Pancreas (tissue), 10 donors: Measurements from ENCODE around the gene VWA8. TPM values are rescaled to one million over a fixed set of nuclear protein-coding genes. Genes with fewer than 3 reads are reported as not detected.

ENCODE experiments used
- ATAC-seq, 4 donors: fragments of 200-7000 bp; cut with Tn5 transposase; one replicate each; pipeline versions ENCODE4 v1.8.0 to v1.9.1; 2020; ENCODE audit warnings: mild to moderate bottlenecking in 4 of 4, moderate library complexity in 4 of 4
- DNase-seq, 6 donors: peaks; one replicate each; pipeline ENCODE4 v3.0.0-alpha.2; 2020
- FAIRE-seq: peaks from 2 replicates; lab custom pipeline; 2012; peaks lifted over from hg19 to GRCh38; lab: Jason Lieb, UNC
- H3K27ac ChIP-seq, 4 donors: fragments of 200-600 bp; sonication (generic); 1 replicate in 3 of 4; 2 replicates in 1 of 4; pipeline versions ENCODE4 v1.5.0 to v1.8.0; 2020
- H3K27me3 ChIP-seq, 4 donors: fragments of 200-600 bp; one replicate each; pipeline ENCODE4 v1.8.0; 2021
- H3K36me3 ChIP-seq, 3 donors: fragments of 200-600 bp; sonication (generic) in 1 of 3; one replicate each; pipeline versions ENCODE4 v1.5.0 to v1.8.0; 2020 to 2021
- H3K4me1 ChIP-seq, 3 donors: fragments of 200-600 bp; one replicate each; pipeline ENCODE4 v1.8.0; 2021
- H3K4me3 ChIP-seq, 4 donors: fragments of 200-600 bp; sonication (generic) in 2 of 4; one replicate each; pipeline versions ENCODE4 v1.5.0 to v1.8.0; 2020 to 2021
- H3K9me3 ChIP-seq, 4 donors: fragments of 200-600 bp; one replicate each; pipeline ENCODE4 v1.8.0; 2021
- WGBS, 2 donors: extraction: QIAGEN DNeasy Blood & Tissue Kit; methylation state at CpG; one replicate each; pipeline ENCODE4 v1.1.7; 2013; 5-methylcytosine and 5-hydroxymethylcytosine counted together
- intact Hi-C, 3 donors: fragments of 100-400 bp; cut with DNase I; formaldehyde crosslinking; loops; one replicate each; pipeline versions ENCODE4 v1.11.1 to v1.14.2; 2022
- polyA plus RNA-seq, 2 donors: library from polyadenylated mRNA; stranded (reverse); fragments of 200-250 nt; gene quantifications; one replicate each; pipeline ENCODE4 v1.2.3, GENCODE V29; 2013
- total RNA-seq, 6 donors: library from RNA; stranded (reverse); fragmentation: NEBNext Ultra II Directional in 4 of 6; extraction: Animal tissue kit (Norgen Biotek cat#: 25700) in 4 of 6; gene quantifications; one replicate each; pipeline versions ENCODE4 v1.2.1 to v1.2.4, GENCODE V29; 2021 to 2023
- TF ChIP-seq, protein P1 (sequence below), 4 donors: fragments of 200-600 bp; sonication (generic) in 3 of 4; IDR thresholded peaks; one replicate each; pipeline versions ENCODE4 v1.5.0 to v1.8.0; 2021; ENCODE audit warnings: antibody characterized with exemption in 4 of 4
- donor health status: healthy with polysubstance abuse.
- donor health status: DM: no; HTN: no; CAD: no; lungs with moderate emphysema.
- donor health status: DM: no; HTN: no; CAD: no.
- donor health status: control.
- donor health status: control.
- donor health status: Bipolar disorder and iron deficiency.
- donor health status: DM: yes; HTN: yes; CAD: no.
- donor health status: DM: no; HTN: no; CAD: no.
- donor health status: DM: no; HTN: no; CAD: no.
- donor health status: DM: yes; HTN: yes; CAD: no.

Gene VWA8
- total and polyA plus RNA-seq, 8 donors, result 3.3 to 15.8 (median 9.2) TPM

DNA sequence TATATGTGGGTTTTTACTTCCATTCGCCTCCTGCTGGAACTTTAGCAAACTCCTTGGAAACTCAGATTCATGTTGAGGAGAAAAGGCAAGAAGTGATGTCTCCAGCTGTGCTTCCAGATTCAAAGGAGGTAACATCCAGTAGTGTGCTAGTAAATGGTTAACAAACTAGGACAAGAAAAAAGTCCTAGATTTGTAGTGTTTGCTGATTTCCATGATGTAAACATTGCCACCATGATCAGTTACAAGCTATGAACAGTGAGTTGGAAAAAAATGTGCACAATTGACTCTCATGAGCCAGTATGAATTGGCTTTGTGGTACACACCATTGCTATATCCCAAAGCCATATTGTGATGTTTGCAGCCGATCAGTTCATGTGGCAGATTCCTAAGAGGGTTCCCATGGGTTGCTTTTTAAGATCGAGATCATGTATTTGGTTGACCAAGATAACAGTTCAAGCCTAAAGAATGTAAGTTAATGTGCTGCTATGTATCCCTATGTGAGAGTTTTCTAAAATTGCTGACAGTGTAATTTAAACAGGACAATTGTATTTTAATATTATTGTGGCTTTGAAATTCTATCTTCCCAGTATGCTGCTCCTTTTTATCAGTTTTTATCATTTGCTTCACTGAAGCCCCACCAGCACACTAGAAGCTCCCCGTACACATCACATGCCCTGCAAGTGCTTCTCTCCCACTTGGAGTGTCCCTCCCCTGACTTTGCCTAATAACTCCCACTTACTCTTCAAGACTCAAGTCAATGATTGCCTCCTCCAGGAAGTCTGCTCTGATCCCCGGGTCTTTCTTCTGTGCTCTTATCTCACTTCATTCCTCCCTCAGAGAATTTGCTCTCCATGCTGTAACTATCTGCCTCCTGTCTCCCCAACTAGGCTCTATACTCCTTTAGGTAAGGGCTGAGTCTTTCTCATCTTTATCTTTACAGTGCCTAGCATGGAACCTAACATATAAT lies 355.3 kb downstream of the VWA8 start:
- 86 to 89% methylated on average over 5 of the region's 5 CpGs for WGBS, 2 donors
- DNase-seq (no peak), ATAC-seq (no peak), FAIRE-seq (no peak)
- Histone ChIP-seq H3K4me1 (no peaks in the 10 kb centered on the region), H3K9me3 (no peaks in the 10 kb centered on the region), H3K27ac (no peak overlapping the region), H3K4me3 (no peak overlapping the region), H3K27me3 (no peaks in the 10 kb centered on the region), H3K36me3 (no peaks in the 10 kb centered on the region)
- intact Hi-C loops, result no loop called here
- TF ChIP-seq, protein P1, sequence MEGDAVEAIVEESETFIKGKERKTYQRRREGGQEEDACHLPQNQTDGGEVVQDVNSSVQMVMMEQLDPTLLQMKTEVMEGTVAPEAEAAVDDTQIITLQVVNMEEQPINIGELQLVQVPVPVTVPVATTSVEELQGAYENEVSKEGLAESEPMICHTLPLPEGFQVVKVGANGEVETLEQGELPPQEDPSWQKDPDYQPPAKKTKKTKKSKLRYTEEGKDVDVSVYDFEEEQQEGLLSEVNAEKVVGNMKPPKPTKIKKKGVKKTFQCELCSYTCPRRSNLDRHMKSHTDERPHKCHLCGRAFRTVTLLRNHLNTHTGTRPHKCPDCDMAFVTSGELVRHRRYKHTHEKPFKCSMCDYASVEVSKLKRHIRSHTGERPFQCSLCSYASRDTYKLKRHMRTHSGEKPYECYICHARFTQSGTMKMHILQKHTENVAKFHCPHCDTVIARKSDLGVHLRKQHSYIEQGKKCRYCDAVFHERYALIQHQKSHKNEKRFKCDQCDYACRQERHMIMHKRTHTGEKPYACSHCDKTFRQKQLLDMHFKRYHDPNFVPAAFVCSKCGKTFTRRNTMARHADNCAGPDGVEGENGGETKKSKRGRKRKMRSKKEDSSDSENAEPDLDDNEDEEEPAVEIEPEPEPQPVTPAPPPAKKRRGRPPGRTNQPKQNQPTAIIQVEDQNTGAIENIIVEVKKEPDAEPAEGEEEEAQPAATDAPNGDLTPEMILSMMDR (IDR thresholded peaks at IDR 0.05), result no peak

GRCh38 chr13:41603917-41604316 lies 357.0 kb downstream of the VWA8 start:
- ATAC-seq (peak in 2 of 4 donors; percentile 22 to 57), FAIRE-seq (no peak), DNase-seq (peak in 1 of 6 donors; percentile 15)
- TF ChIP-seq, protein P1 (IDR thresholded peaks at IDR 0.05), result no peak
- Histone ChIP-seq H3K27ac (no peak overlapping the region), H3K4me3 (no peak overlapping the region), H3K36me3 (no peaks in the 10 kb centered on the region), H3K27me3 (no peaks in the 10 kb centered on the region), H3K9me3 (no peaks in the 10 kb centered on the region), H3K4me1 (no peaks in the 10 kb centered on the region)
- intact Hi-C loops, result no loop called here
- WGBS, 2 donors, result 97 to 98% methylated on average over 1 of the region's 1 CpG

- intact Hi-C loops, result no loop called here
- Histone ChIP-seq H3K27me3 (no peaks in the 10 kb centered on the region), H3K9me3 (no peaks in the 10 kb centered on the region), H3K4me1 (peaks cover 0 to 3% (median 0%) of the 10 kb centered on the region in 3 donors), H3K27ac (no peak overlapping the region), H3K4me3 (no peak overlapping the region), H3K36me3 (no peaks in the 10 kb centered on the region)
- 93 to 96% methylated on average over 7 of the region's 7 CpGs for WGBS, 2 donors
- ATAC-seq (no peak), DNase-seq (no peak), FAIRE-seq (no peak)
- TF ChIP-seq, protein P1 (IDR thresholded peaks at IDR 0.05), result no peak
Measured at GRCh38 chr13:41601718-41602445, 359.0 kb downstream of the VWA8 start.

GRCh38 chr13:41599619-41600018 lies 361.3 kb downstream of the VWA8 start:
- intact Hi-C loops, result no loop called here

More at GRCh38 chr13:41599619-41600018, 361.3 kb downstream of the VWA8 start:
- Histone ChIP-seq H3K27me3 (no peaks in the 10 kb centered on the region), H3K4me3 (no peak overlapping the region), H3K9me3 (no peaks in the 10 kb centered on the region), H3K36me3 (no peaks in the 10 kb centered on the region), H3K27ac (no peak overlapping the region), H3K4me1 (peaks cover 0 to 10% (median 0%) of the 10 kb centered on the region in 3 donors)
- FAIRE-seq (no peak), ATAC-seq (no peak), DNase-seq (no peak)
- TF ChIP-seq, protein P1 (IDR thresholded peaks at IDR 0.05), result no peak
- 95 to 96% methylated on average over 3 of the region's 3 CpGs for WGBS, 2 donors
